BJ (cell line): ENCODE measurements around the gene ZEB2. TPM values are rescaled to one million over a fixed set of nuclear protein-coding genes. Genes with fewer than 3 reads are reported as not detected.

Experiments
- CTCF ChIA-PET: fragments of 350-600 bp; formaldehyde crosslinking; extraction: SDS; loops from one replicate; lab custom pipeline; 2021; ENCODE audit warnings: antibody characterized with exemption, inconsistent platforms; lab: Yijun Ruan, JAX
- POLR2A ChIA-PET: fragments of 300-600 bp; sonication (Branson Sonifier 250); formaldehyde crosslinking; extraction: SDS; loops from one replicate; lab custom pipeline; 2021; ENCODE audit warnings: antibody characterized with exemption; lab: Charles Lee
- DNase-seq: peaks from one replicate; pipeline ENCODE4 v3.0.0-alpha.2; 2011; ENCODE audit warnings: low read depth
- H3K27me3 ChIP-seq: 2 replicates; pipeline ENCODE4 v1.6.0; 2011; ENCODE audit warnings: low read length; ENCODE audit not compliant: control insufficient read depth, insufficient read depth
- H3K36me3 ChIP-seq: 2 replicates; pipeline ENCODE4 v1.5.1; 2011; ENCODE audit warnings: low read length; ENCODE audit not compliant: control insufficient read depth, insufficient read depth
- H3K4me3 ChIP-seq: 2 replicates; pipeline ENCODE4 v1.5.1; 2011; ENCODE audit warnings: low read depth, mild to moderate bottlenecking, control low read depth, low read length
- polyA minus RNA-seq: library from RNA; depleted of rRNA, polyadenylated mRNA; stranded (reverse); fragments of >200 nt; gene quantifications from 2 replicates; pipeline ENCODE4 v1.2.3, GENCODE V29; 2011; rRNA and poly(A)+ RNA removed
- polyA plus RNA-seq: library from polyadenylated mRNA; depleted of rRNA; stranded (reverse); fragments of >200 nt; gene quantifications from 2 replicates; pipeline ENCODE4 v1.2.3, GENCODE V29; 2011; rRNA removed
- TF ChIP-seq, protein P1 (sequence below): IDR thresholded peaks from 2 replicates; pipeline ENCODE4 v1.5.1; 2011; ENCODE audit warnings: low read depth, mild to moderate bottlenecking, control low read depth, inconsistent platforms, low read length, moderate library complexity; ENCODE audit not compliant: insufficient read depth

Gene ZEB2
- polyA plus RNA-seq (53.1 and 60.2 TPM in 2 replicates), polyA minus RNA-seq (65.3 and 81.6 TPM in 2 replicates)

DNA sequence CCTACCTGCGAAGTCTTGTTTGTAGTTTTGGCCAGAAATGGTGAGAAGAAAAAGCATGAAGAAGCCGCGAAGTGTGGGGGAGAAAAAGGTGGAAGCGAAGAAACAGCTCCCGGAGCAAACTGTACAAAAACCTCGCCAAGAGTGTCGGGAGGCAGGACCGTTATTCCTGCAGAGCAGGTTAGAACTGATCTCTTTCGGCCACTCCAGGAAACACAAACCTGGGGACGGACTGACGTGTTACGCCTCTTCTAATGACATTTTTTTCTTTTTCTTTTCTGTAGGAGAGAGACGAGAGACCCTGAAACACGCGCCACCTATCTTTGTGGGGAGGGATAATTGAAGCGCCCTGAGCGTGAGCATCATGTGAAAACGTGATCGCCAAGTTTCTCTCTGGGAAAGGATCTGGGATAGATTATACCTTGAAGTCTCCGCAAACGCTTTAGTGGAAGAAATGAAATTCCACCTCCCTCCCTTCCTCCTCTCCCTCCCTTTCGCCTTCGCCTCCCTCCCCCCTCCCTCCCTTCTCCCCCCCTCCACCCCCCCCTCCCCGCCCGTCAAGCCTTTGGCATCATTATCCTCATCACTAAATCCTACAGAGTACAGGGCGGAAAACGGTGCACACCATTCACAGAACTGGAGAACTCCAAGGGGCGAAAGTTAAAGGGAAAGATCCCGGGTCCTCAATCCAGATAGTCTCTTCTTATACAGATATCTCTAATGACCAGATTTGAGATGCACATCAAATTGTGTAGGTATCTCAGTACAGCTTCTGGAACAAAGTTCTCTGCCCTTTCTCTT lies at the start of gene ZEB2:
TSS of gene ZEB2 (minus strand) at position 186 of the 798 bp plus-strand sequence. CDS start 2,769 bp downstream, outside the sequence.
- no peaks in the 10 kb centered on the region for H3K27me3 ChIP-seq
- H3K36me3 ChIP-seq = no peaks in the 10 kb centered on the region
- TF ChIP-seq, protein P1, sequence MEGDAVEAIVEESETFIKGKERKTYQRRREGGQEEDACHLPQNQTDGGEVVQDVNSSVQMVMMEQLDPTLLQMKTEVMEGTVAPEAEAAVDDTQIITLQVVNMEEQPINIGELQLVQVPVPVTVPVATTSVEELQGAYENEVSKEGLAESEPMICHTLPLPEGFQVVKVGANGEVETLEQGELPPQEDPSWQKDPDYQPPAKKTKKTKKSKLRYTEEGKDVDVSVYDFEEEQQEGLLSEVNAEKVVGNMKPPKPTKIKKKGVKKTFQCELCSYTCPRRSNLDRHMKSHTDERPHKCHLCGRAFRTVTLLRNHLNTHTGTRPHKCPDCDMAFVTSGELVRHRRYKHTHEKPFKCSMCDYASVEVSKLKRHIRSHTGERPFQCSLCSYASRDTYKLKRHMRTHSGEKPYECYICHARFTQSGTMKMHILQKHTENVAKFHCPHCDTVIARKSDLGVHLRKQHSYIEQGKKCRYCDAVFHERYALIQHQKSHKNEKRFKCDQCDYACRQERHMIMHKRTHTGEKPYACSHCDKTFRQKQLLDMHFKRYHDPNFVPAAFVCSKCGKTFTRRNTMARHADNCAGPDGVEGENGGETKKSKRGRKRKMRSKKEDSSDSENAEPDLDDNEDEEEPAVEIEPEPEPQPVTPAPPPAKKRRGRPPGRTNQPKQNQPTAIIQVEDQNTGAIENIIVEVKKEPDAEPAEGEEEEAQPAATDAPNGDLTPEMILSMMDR = peak; percentile 75
- POLR2A ChIA-PET = no interaction called here
- CTCF ChIA-PET = interaction anchor here (0.6 to 2.2 kb wide), 5 partner anchors 9 to 1232 kb away, joined by 3 to 4 read pairs (median 3); no protein-coding TSS in a partner anchor
- DNase-seq = peak; percentile 44
- peak within 1 kb of the TSS; percentile 79 for H3K4me3 ChIP-seq

DNA sequence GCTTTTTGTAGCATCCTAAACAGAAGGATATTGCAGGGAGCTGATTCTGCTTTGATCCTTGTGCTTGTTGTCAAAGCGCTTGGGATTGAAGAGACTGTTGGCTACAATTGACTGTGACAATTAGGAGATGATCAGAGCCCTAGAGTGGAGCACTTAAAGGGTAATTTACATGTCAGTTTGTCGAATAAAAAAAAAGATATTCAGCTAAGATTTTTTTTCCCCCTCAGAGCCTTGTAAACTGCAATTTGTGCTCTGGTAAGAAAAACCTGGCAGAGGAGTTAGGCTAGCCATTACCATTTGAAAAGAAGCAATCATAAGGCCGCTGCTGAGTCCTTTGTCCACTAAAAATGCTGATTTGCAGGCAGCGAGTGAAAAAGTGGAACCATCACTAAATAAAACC lies 47.8 kb upstream of the ZEB2 start:
- ChIA-PET CTCF (interaction anchor here (1.2 kb wide), 1 partner anchor 15 kb away, joined by 3 read pairs; no protein-coding TSS in a partner anchor), POLR2A (no interaction called here)
- Histone ChIP-seq H3K27me3 (no peaks in the 10 kb centered on the region), H3K4me3 (no peak overlapping the region), H3K36me3 (no peaks in the 10 kb centered on the region)
- no peak for DNase-seq
- TF ChIP-seq, protein P1 = no peak

DNA sequence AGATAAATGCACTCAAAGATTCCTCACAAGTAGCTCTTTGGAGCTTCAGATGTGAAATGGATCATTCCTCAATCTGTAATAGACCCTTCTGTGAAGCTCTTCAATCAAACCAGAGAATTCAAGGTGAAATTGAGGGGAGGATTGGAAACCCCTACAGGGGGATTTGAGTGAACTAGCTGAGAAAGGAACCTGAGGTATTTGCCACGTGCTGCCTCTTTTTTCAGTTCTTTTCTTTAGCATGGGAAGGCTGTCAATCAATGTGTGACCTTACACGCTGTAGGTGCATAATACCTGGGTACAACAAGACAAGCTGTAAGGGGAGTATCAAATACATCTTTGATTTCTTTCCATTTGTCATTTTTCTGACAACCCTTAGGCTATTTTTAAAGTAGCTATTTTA lies 46.5 kb upstream of the ZEB2 start:
- Histone ChIP-seq H3K27me3 (no peaks in the 10 kb centered on the region), H3K36me3 (no peaks in the 10 kb centered on the region), H3K4me3 (no peak overlapping the region)
- ChIA-PET CTCF (interaction anchor here (0.7 kb wide), 1 partner anchor 11 kb away, joined by 3 read pairs; no protein-coding TSS in a partner anchor), POLR2A (no interaction called here)
- DNase-seq = no peak
- TF ChIP-seq, protein P1 = no peak

DNA sequence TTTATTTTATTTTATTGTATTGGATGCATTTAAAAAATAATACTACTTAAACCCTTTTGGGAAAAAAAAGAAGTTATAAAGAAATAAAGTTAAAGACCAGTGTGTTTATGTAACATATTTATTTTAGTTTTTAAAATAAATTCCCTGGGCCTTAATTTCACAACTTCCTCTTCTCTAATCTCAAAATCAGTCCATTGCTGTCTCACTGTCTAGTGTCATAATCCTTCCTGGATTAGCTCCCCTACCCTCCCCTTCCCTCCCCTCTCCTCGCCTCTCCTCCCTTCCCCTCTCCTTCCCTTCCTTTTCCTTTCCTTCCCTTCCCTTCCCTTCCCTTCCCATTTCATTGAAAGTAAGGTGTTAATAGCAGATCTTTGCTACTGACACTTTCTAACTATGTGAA lies 40.3 kb upstream of the ZEB2 start:
- no peaks in the 10 kb centered on the region for H3K27me3 ChIP-seq
- TF ChIP-seq, protein P1 = no peak
- DNase-seq = no peak
- ChIA-PET CTCF (no interaction called here), POLR2A (no interaction called here)
- no peak overlapping the region for H3K4me3 ChIP-seq
- H3K36me3 ChIP-seq = no peaks in the 10 kb centered on the region

DNA sequence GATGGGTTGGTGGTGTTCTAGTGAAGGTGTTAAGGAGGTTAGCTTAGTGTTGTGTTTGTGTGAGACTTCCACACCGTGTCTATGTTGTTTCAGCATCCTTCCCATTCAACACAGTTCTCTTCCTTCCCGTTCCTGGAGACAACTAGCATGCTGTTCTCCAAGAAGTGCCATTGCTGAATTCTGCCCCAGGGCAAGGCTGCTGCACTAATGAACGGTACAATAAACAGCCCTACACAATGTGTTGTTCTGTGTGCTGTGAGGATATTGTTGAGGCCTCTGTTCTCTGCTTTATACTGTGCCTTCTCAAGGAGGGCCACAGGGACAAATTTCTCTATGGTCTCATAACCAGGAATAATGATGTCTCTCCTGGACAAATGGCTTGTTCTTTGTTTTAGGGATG lies 39.8 kb upstream of the ZEB2 start:
- DNase-seq = no peak
- H3K4me3 ChIP-seq = no peak overlapping the region
- H3K27me3 ChIP-seq = no peaks in the 10 kb centered on the region
- ChIA-PET POLR2A (no interaction called here), CTCF (interaction anchor here (0.6 kb wide), 1 partner anchor 938 kb away, joined by 3 read pairs; no protein-coding TSS in a partner anchor)
- H3K36me3 ChIP-seq = no peaks in the 10 kb centered on the region
- TF ChIP-seq, protein P1 = no peak
